T follicular helper cell (primary cell): Measurements from ENCODE around the gene BPIFA3.
"Not testable (repeated sequence)": the region's sequence is repeated elsewhere in the genome, so short reads cannot be mapped to it uniquely, and the experiment has no call there.

Experiments
- DNase-seq: peaks from one replicate; pipeline ENCODE4 v3.0.0-alpha.2; 2020; ENCODE audit warnings: low read depth
- total RNA-seq, 2 experiments: gene quantifications; one replicate each; lab custom pipeline; 2026; lab: John Stamatoyannopoulos, UW

BPIFA3 gene
- total RNA-seq: 0 reads per million in 2 experiments

DNA sequence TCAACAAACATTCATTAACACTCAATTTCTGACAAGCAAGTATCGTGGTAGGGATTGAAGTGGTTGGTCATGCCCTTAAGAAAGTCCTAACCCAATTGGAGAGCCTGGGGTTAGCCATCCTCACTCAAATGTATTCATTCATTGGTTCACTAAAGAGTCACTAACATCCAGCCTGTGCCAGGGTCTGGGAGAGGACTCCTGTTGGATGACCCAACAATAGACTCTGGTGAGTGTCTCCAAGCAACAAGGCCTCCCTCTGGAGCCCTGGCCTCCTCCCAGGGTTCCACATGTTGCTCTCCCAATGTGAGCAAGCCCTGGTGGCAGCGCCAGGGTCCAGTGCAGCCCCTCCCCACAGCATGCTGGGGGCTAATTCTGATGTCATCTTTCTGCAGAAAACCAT, at the start of gene BPIFA3:
Gene BPIFA3 (plus strand): TSS at position 301 of the 400 bp plus-strand sequence. CDS start 185 bp downstream, outside the sequence.
- no peak for DNase-seq

DNA sequence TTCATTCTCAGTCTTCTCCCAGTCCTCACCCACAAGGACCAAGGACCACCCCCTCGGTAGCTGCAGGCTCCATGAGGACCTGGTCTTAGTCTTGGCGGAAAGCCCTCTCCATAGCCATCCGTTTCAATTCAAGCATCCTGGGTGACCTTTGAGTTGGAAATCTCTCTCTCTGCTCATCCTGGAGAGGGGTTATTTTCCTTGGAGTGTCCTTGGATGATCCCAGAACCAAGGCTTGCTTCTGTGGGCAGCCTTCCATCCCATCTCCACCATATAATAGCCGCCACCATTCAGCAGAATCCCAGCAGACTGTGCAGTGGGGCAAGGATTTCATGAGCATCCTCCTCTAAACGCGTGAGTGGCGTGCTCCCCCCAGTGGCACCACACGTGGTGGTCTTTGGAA, 49.3 kb upstream of the BPIFA3 start, which contains the start of gene BPIFA2:
Gene BPIFA2 (plus strand): TSS at position 301 of the 400 bp plus-strand sequence. CDS start 987 bp downstream, outside the sequence.
- no peak for DNase-seq

DNA sequence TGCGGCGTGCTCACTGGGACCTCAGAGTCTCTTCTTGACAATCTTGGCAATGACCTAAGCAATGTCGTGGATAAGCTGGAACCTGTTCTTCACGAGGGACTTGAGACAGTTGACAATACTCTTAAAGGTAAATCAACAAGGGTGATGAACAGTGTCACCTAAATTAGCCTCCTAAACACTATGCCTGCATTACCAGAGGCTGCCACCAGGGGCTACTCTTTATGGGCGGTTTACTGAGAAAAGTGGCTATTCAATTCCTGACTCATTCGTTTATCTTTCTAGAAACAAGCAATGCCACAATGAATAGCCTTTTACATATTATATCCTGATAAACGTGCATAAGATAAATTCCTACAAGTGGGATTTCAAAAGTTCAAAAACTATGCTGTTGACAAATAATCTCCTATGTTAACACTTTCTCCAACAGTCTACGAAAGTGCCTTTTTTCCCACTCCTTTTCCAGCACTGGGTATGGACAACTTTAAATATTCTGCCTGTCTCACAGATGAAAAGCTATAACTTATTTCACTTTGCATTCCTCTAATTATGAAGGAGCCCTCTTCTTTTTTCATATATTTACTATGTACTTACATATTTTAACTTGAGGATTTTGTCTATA, 47.9 kb upstream of the BPIFA3 start:
- no peak for DNase-seq

DNA sequence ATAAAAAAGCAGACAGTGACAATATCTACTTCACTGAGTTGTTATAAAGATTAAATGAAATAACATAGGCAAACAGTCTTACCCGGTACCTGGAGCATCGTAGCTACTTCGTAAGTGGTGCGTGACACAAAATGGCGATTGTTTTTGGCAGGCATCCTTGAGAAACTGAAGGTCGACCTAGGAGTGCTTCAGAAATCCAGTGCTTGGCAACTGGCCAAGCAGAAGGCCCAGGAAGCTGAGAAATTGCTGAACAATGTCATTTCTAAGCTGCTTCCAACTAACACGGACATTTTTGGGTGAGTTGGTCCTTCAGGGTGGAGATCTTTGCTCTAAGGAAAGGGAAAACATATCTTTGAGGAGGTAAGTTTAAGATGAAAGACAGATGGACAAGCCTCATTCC, 44.4 kb upstream of the BPIFA3 start:
- DNase-seq: no peak

DNA sequence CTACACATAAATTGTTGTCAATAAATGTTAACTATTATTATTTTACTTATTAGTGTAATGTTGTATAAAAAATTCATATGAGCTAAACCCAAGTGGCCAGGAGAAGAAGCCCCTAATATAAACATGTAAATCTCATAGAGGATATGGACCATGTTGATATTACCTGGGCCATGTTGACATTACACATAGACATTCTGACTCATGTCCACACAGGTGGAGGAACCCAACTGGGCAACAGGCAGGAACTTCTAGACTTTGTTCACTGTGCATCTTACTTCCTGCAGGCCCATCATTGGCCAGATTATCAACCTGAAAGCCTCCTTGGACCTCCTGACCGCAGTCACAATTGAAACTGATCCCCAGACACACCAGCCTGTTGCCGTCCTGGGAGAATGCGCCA, 42.0 kb upstream of the BPIFA3 start:
- DNase-seq: no peak

DNA sequence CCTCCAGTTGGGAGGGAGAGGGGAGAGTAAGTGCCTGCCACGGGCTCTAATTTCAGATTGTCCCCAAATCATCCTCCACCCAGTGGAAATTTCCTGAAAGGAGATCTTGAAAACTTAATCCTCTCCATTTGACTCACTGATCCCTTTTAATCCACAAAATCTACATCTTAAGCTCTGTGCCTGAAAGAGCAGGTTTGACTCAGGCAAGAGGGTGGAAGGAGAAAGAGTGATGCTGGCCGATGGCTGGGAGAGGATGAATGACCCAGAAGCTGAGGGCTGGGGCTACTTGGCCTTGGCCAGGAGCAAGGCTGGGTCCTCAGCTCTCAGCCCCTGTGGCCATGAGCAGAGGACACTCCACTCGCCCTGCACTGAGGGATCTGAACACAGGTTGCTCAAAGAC, 41.1 kb upstream of the BPIFA3 start:
- no peak for DNase-seq

DNA sequence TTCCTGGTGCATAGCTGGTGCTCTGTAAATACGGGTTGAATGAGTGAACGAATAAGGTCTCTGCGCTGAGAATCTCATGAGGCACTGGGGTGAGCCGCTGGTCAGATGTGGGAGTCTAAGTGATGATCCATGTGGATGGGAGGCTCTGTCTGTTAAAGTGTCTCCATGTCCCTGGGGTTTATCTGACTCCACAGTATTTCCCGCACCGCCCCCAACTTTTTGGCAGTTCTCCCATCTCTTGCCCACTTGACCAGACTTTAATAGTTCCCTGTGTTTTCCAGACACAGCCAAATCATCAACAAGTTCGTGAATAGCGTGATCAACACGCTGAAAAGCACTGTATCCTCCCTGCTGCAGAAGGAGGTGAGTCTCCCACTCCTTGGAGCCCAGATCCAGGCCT, 39.3 kb upstream of the BPIFA3 start:
- DNase-seq: no peak

DNA sequence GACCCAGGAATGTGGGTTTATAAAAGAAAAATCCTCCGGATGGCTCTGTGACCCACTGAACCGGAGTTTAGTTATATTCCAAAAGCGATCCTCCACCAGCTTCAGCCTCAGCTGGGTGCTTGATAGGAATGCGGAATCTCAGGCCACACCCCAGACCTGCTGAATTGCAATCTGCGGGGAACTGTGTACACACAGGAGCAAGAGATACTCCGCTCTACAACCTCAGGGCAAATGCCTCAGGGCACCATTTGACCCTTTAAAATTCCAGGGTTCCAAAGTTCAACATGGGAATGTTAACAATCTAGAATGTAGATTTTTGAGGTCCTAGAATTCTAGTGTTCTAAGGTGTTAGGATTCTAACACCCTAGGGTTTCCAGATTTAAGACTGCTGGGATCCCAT, 38.4 kb upstream of the BPIFA3 start:
- DNase-seq: no peak

DNA sequence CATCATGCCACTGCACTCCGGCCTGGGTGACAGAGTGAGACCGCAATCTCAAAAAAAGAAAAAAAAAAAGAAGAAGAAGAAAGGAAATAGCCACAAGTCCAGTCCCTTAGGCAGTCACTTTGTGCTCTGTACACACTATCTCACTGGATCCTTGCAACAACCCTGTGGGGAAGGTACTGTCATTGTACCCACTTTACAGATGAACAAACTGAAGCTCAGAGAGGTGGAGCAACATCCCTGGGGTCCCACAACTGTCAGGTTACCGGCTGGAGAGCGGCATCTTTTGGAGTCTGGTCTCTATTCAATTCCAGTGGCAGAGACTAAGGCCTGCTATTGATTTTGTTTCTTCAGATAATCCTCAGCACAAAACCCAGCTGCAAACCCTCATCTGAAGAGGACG, 37.0 kb upstream of the BPIFA3 start:
- no peak for DNase-seq

DNA sequence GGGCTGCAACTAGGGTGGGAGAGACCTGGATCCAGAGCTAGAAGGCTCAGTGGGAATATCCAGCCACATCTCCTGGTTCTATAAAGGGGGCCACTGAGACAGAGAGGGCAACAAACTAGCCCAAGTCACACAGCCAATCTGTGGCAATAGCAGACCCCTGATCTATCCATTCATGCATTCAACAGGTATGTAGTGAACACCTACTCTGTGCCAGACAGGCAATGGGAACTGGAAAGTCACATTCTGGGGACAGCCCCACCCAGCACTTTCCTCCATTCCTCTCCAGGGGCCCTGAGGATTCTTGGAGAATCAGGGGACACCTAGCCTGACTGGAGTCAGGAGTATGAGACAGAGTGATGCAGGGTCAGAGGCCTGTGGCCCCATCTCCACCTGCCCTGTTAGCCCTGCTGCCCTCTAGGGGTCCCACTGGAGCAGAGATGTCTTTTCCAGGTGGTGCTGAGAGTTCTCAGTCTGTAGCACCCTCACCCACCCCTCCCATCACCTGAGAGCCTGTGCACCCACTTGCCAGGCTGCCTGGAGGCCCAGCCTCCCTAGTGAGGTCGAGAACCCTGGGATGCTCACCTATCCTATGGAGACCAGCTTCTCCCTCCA, 35.6 kb upstream of the BPIFA3 start:
- no peak for DNase-seq

DNA sequence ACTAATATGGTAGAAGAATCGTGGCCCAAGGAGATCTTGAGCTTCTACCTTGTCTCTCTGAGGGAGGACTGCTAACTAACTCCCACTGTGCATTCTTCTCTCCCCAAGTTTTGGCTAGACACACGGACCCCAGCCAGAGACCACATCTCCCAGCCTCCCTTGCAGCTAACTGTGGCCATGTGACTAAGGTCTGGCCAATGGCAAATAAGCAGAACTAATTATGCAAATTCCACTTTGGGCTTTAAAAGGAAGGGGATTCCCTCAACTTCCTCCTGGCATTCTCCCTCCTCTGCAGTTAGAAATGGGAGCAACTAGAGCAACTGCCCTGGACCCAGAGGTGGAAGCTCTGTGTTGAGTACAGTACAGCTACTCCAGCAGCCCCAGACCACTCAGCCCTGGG, 33.8 kb upstream of the BPIFA3 start:
- no peak for DNase-seq

DNA sequence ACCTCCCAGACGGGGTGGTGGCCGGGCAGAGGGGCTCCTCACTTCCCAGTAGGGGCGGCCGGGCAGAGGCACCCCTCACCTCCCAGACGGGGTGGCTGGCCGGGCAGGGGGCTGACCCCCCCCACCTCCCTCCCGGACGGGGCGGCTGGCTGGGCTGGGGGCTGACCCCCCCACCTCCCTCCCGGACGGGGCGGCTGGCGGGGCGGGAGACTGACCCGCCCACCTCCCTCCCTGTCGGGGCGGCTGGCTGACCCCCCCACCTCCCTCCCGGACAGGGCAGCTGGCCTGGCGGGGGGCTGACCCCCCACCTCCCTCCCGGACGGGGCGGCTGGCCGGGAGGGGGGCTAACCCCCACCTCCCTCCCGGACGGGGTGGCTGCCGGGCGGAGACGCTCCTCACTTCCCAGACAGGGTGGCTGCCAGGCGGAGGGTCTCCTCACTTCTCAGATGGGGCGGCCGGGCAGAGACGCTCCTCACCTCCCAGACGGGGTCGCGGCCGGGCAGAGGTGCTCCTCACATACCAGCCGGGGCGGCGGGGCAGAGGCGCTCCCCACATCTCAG, 32.0 kb upstream of the BPIFA3 start:
- not testable (repeated sequence) for DNase-seq

DNA sequence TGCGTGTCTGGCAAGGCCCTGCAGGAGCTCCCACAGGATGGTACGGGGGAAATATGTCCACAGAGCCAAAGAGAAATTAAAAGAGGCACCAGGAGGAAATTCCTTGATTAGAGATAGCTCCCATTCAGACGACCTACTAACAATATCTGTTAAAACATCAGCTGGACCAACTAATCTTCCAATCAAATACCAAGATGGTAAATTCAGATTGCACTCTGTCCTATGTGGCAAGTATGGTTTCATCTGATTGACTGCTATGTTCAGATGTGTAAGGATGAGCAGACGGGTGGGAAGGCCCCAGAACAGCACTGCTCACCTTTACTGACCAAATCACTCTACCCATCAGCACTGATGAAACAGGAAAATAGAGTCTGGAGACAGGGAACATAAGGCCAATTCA, 29.7 kb upstream of the BPIFA3 start:
- no peak for DNase-seq

DNA sequence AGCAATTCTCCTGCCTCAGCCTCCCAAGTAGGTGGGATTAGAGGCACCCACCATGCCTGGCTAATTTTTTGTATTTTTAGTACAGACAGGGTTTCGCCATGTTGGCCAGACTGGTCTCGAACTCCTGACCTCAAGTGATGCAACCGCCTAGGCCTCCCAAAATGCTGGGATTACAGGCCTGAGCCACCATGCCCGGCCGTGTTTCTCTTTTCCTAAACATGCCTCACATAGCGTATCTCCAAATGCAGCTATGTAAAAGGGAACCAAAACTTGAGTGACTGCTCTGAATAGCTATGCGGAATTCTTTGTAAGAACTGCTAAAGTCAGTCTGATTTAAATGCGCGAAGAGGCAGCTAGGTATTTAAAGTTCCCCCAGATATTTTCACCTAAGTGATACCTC, 28.7 kb upstream of the BPIFA3 start:
- no peak for DNase-seq

DNA sequence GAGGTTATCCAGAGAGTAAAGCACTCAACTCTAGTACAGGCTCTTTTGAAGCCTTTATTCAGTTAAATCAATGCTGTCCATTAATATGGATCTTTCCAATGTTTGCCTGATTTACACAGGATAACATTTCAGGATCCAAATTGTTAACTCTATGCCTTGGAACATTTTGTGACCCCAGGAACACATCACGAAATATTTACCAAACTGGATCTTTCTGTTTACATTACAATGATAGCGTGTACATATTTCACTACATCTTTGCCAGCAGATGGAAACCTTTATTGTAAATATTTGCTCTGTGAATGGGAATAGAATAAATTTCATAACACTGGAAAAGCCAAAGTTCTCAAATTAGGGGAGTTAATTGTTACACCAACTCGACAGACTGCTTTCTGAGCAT, 25.7 kb upstream of the BPIFA3 start:
- DNase-seq: no peak

DNA sequence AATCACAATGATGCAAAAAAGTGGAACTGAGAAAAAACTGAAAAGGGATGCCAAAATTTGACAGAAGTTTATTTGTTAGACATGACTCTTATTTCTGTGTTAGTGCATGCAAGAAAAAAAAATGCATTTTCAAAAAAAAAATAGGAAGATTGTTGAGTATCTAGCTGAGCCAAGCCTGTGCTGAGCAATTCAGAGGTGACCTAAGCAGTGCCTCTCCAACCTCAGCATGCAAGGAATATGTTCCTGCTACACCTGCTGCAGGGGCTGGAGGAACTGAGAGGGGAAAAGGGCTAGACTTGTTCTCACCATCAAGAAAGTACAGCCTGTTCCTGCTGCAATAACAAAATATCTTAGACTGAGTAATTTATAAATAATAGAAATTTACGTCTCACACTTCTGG, 25.2 kb upstream of the BPIFA3 start:
- no peak for DNase-seq

DNA sequence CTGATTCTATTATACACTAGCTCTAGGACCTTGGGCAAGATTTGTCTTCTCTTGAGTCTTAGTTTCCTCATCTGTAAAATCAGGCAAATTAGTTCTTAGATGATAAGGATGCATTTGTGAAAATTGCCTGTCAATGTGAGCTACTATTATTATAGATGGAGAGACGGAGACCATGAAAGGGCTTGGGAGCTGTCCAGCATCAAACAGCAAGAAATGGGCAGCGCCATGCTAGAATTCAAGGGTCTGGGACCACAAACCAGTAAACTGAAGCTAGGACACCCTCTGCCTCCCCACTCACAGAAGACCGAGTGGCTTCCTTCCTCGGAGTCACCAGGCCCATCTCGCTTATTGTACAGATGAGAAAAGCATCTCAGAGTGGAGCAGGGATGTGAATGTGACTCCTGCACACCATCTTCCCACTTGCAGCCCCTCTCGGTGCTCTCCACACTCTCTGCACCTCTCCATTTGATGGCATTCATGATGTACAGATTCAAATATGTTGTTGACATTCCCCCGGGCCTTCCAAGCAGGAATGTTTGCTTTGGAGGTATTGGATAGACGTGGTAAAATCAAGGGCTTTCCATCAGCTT, 24.1 kb upstream of the BPIFA3 start:
- DNase-seq: no peak

DNA sequence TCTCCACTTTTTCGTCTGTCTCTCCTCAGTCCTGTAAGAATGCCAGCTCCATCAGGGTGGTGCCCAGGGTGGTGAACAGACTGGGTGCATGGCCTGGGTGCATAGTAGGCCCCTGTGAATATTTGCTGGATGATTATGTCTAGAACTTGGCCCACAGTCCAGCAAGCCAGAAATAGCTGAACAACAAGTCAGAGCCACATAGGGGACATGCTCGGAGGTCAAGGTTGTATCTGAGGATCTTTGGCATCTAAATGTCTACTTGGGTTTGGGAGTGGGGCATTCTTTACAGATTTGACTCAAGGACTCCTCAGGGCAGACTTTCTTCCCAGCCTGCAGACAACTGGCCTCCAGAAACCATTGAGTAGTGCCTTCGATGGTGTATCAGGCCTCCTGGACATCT, 18.1 kb upstream of the BPIFA3 start:
- no peak for DNase-seq

DNA sequence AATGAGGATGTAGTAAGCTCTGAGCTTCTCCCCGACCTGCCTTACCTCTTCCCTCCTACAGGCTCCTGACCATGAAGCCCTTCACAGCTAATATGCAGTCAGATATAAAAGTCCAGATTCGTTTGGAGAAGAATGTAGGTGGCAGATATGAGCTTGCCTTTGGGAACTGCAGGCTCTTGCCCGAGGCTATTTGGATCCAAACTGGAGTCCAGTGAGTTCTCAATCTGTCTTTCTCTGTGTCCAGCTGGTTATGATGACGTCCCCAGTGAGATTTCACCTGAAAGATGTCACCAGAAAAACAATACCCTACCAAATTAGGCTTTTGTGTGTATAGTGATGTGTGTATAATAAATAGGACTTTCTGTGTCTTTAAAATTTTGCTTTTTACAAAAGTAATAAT, 14.7 kb upstream of the BPIFA3 start:
- DNase-seq: no peak

DNA sequence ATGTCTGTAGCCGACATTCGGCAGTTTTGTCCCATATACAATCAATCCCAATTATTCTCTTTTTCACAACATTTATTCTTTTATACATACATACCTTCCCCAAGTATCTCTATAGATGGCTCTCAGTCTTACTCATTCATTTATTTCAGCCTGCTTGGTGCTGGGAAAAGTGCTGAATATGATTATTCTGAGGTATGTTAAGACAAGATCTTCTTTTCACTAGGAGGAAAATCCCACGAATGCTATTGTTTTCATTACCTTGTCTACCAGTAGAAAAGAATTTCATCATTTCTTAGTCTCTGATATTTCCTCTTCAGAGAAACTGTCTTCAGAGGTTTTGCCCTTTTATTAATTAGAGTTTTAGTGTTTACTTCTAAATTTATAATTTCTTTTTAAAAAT, 13.7 kb upstream of the BPIFA3 start:
- no peak for DNase-seq

DNA sequence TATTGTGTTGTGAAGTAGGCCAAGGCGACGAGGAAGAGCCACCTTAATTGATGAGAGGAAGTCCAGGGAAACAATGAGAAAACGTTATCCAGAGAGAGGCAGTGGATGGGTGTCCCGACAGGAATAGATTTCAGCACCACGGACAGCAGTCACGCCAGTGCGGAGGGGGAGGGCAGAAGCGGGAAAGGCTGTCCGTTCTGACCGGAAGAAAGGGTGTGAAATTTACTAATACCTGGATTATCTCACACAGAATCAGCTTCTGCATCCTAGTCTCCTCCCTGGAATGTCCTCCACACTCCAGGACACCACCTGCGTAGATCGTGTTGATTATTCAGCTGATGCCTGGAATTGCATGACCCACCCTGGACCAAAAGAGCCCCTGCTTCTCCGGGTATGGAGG, 7.4 kb upstream of the BPIFA3 start:
- DNase-seq: peak; percentile 5

DNA sequence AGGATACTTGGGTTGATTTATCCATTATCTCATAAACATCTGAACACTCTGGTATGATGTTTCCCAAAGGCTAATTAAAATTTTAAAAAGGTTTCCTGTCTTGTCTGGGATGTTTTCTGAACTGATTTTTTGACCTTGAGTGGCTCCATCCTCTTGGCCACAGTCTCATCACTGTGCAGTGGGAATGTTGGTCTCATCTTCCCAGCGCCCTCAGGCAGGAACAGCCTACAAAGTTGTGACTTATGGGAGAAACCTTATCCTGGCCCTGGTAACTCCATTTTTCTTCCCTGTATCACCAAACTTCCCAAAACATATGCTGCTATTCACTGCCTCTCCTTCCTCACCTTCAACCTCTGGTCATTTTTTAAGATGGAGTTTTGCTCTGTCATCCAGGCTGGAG, 6.8 kb upstream of the BPIFA3 start:
- DNase-seq: no peak

DNA sequence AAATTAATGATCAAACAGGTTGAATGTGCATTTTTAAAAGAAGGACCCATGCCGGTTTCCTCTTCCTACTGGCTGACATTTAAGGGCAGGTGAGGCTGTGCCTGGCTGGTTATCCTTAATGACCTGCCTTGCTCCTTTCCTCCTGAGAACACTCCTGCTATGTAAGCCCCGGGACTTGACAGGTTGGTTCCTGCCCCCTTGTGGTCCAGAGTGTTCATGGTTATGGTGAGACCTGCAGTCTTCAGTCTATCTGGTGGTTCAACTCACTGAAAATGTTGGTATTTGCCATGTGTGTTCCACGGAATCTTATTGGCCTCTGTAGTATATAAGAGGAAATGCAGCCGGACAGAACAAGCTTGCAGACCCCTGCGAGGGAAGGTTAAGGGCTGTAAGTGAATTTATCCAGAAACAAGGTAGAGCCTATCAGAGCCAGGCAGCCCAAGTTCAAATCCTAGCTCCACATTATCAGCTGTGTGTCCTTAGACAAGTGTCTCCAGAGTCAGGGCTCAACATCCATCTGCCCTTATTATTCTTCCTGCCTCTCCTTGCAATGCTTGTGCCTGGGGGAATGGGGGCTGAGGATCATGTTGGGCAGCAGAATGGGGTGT, 5.2 kb upstream of the BPIFA3 start:
- no peak for DNase-seq
